ENCODE data around the gene KAT2B.

GRCh38 chr3:20062996-20063395, 22.8 kb downstream of the KAT2B start:
- TF ChIP-seq CTCF (IDR thresholded peaks at IDR 0.05) = no peak
- TF ChIP-seq ZFX (IDR thresholded peaks at IDR 0.05; ENCODE audit: borderline replicate concordance) = no peak
